ENCODE data around the gene TMEM106A. TPM values are rescaled to one million over a fixed set of nuclear protein-coding genes. Genes with fewer than 3 reads are reported as not detected.

The TMEM106A gene
- total and polyA plus RNA-seq, 2 donors (not counting 1 experiment from before 2014, with no cell fraction given) = 1.5 to 9.3 TPM

DNA sequence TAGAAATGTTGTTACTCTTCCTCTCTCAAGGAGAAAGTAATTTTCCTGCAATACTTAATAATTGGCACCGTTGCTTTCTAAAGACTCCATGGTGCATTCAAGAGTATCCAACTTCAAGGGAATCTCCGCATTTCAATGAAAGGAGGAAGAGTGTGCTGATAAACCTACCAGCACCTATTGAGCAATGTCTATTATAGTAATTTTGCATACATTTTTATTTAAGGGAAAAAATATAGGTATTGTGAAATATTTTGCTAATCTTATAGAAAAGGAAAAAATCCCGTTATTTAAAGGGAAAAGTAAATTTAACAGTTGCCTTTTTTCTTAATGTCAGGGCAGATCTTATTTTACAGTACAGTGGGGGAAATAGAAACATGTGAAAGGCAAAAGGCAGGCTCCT is 1.1 kb upstream of the TMEM106A start:
- no peak for DNase-seq (ENCODE audit: low read depth in 2 of 2)

DNA sequence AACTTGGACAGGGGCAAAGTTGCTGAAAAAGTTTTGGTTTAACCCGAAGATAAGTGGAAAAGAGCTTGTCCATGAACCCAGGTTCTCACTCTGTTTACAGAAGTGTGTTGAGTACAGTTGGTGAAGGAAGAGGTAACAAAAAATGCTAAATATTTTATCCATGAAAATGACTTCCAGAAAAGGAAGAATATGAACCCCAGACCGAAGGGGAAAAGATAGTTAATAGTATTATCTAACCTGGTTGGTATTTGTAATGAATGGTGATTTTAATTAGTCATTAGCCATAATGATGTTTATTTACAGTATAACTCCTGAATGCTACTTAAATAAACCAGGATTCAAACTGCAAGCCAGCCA is 574 bp upstream of the TMEM106A start:
- Histone ChIP-seq H3K4me3 (replicated peaks in 1 of 4; ENCODE audit: control extremely low read depth in 1 of 4, insufficient read depth in 1 of 4, low read depth in 3 of 4, low read length in 4 of 4) (peak overlapping the region; percentile 32 to 78 (median 48)), H3K4me1 (ENCODE audit: control insufficient read depth, extremely low read depth, insufficient read depth, low read length) (peaks cover 6% of the 10 kb centered on the region), H3K27me3 (ENCODE audit: control insufficient read depth, insufficient read depth, low read length) (no peaks in the 10 kb centered on the region), H4K20me1 (ENCODE audit: control insufficient read depth, extremely low read depth, insufficient read depth, low read length) (no peaks in the 10 kb centered on the region), H3K9ac (ENCODE audit: insufficient read depth, low read length) (peak overlapping the region; percentile 55), H3K9me3 (ENCODE audit: control insufficient read depth, insufficient read depth, low read depth, low read length) (no peaks in the 10 kb centered on the region), H2AFZ (ENCODE audit: low read length) (peak overlapping the region; percentile 55), H3K4me2 (ENCODE audit: extremely low read depth, insufficient read depth, low read length) (peak overlapping the region; percentile 76), H3K79me2 (ENCODE audit: control insufficient read depth, insufficient read depth, low read length) (no peaks in the 10 kb centered on the region), H3K36me3 (ENCODE audit: control insufficient read depth, insufficient read depth, low read length) (peaks cover 10% of the 10 kb centered on the region), H3K27ac (ENCODE audit: insufficient read depth, low read length) (peak overlapping the region; percentile 64)
- no peak for DNase-seq (ENCODE audit: low read depth in 2 of 2)
- TF ChIP-seq EZH2 (IDR thresholded peaks at IDR 0.05; ENCODE audit: low read length, missing control alignments) = no peak
- TF ChIP-seq CTCF (conservative IDR thresholded peaks at IDR 0.05 in 1 of 2, IDR thresholded peaks at IDR 0.05 in 1 of 2; ENCODE audit: low read depth in 1 of 2, low read length in 2 of 2) = no peak

More for the DNA sequence above, 1.1 kb upstream of the TMEM106A start:
- no peak overlapping the region for H3K9ac ChIP-seq (ENCODE audit: insufficient read depth, low read length)
- peaks cover 6% of the 10 kb centered on the region for H3K4me1 ChIP-seq (ENCODE audit: control insufficient read depth, extremely low read depth, insufficient read depth, low read length)
- TF ChIP-seq CTCF (conservative IDR thresholded peaks at IDR 0.05 in 1 of 2, IDR thresholded peaks at IDR 0.05 in 1 of 2; ENCODE audit: low read depth in 1 of 2, low read length in 2 of 2) (no peak), EZH2 (IDR thresholded peaks at IDR 0.05; ENCODE audit: low read length, missing control alignments) (no peak)
- no peaks in the 10 kb centered on the region for H3K9me3 ChIP-seq (ENCODE audit: control insufficient read depth, insufficient read depth, low read depth, low read length)
- H3K27me3 ChIP-seq (ENCODE audit: control insufficient read depth, insufficient read depth, low read length) = no peaks in the 10 kb centered on the region
- no peaks in the 10 kb centered on the region for H4K20me1 ChIP-seq (ENCODE audit: control insufficient read depth, extremely low read depth, insufficient read depth, low read length)
- H3K4me2 ChIP-seq (ENCODE audit: extremely low read depth, insufficient read depth, low read length) = no peak overlapping the region
- H3K79me2 ChIP-seq (ENCODE audit: control insufficient read depth, insufficient read depth, low read length) = no peaks in the 10 kb centered on the region
- H2AFZ ChIP-seq (ENCODE audit: low read length) = no peak overlapping the region
- H3K36me3 ChIP-seq (ENCODE audit: control insufficient read depth, insufficient read depth, low read length) = peaks cover 6% of the 10 kb centered on the region
- H3K4me3 ChIP-seq (replicated peaks in 1 of 4; ENCODE audit: control extremely low read depth in 1 of 4, insufficient read depth in 1 of 4, low read depth in 3 of 4, low read length in 4 of 4) = no peak overlapping the region
- H3K27ac ChIP-seq (ENCODE audit: insufficient read depth, low read length) = no peak overlapping the region

GRCh38 chr17:43212641-43213490 is 1.2 kb downstream of the TMEM106A start:
- Histone ChIP-seq H3K9me3 (ENCODE audit: control insufficient read depth, insufficient read depth, low read depth, low read length) (no peaks in the 10 kb centered on the region), H3K36me3 (ENCODE audit: control insufficient read depth, insufficient read depth, low read length) (peaks cover 16% of the 10 kb centered on the region), H3K27me3 (ENCODE audit: control insufficient read depth, insufficient read depth, low read length) (no peaks in the 10 kb centered on the region), H3K27ac (ENCODE audit: insufficient read depth, low read length) (peak overlapping the region; percentile 60), H3K4me2 (ENCODE audit: extremely low read depth, insufficient read depth, low read length) (peak overlapping the region; percentile 88), H3K79me2 (ENCODE audit: control insufficient read depth, insufficient read depth, low read length) (no peaks in the 10 kb centered on the region), H3K4me1 (ENCODE audit: control insufficient read depth, extremely low read depth, insufficient read depth, low read length) (peaks cover 6% of the 10 kb centered on the region), H4K20me1 (ENCODE audit: control insufficient read depth, extremely low read depth, insufficient read depth, low read length) (no peaks in the 10 kb centered on the region), H2AFZ (ENCODE audit: low read length) (no peak overlapping the region), H3K9ac (ENCODE audit: insufficient read depth, low read length) (peak overlapping the region; percentile 58), H3K4me3 (replicated peaks in 1 of 4; ENCODE audit: control extremely low read depth in 1 of 4, insufficient read depth in 1 of 4, low read depth in 3 of 4, low read length in 4 of 4) (peak overlapping the region; percentile 58 to 78 (median 66))
- DNase-seq (ENCODE audit: low read depth in 2 of 2) = peak in 1 of 2 donors; percentile 4
- no peak for TF ChIP-seq EZH2 (IDR thresholded peaks at IDR 0.05; ENCODE audit: low read length, missing control alignments)
- TF ChIP-seq CTCF (conservative IDR thresholded peaks at IDR 0.05 in 1 of 2, IDR thresholded peaks at IDR 0.05 in 1 of 2; ENCODE audit: low read depth in 1 of 2, low read length in 2 of 2) = no peak

All from fibroblast of lung (primary cell).